HG03442 (cell line): Measurements from ENCODE around the gene CDC42BPA.
"Not testable (repeated sequence)": the region's sequence is repeated elsewhere in the genome, so short reads cannot be mapped to it uniquely, and the experiment has no call there.

Source experiments
- ATAC-seq: cut with Tn5 transposase; IDR thresholded peaks from one replicate; pipeline ENCODE4 v1.9.1; 2021; ENCODE audit warnings: mild to moderate bottlenecking, moderate library complexity; ENCODE audit not compliant: unreplicated experiment

Gene CDC42BPA, protein sequence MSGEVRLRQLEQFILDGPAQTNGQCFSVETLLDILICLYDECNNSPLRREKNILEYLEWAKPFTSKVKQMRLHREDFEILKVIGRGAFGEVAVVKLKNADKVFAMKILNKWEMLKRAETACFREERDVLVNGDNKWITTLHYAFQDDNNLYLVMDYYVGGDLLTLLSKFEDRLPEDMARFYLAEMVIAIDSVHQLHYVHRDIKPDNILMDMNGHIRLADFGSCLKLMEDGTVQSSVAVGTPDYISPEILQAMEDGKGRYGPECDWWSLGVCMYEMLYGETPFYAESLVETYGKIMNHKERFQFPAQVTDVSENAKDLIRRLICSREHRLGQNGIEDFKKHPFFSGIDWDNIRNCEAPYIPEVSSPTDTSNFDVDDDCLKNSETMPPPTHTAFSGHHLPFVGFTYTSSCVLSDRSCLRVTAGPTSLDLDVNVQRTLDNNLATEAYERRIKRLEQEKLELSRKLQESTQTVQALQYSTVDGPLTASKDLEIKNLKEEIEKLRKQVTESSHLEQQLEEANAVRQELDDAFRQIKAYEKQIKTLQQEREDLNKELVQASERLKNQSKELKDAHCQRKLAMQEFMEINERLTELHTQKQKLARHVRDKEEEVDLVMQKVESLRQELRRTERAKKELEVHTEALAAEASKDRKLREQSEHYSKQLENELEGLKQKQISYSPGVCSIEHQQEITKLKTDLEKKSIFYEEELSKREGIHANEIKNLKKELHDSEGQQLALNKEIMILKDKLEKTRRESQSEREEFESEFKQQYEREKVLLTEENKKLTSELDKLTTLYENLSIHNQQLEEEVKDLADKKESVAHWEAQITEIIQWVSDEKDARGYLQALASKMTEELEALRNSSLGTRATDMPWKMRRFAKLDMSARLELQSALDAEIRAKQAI (N-terminal part only)

DNA sequence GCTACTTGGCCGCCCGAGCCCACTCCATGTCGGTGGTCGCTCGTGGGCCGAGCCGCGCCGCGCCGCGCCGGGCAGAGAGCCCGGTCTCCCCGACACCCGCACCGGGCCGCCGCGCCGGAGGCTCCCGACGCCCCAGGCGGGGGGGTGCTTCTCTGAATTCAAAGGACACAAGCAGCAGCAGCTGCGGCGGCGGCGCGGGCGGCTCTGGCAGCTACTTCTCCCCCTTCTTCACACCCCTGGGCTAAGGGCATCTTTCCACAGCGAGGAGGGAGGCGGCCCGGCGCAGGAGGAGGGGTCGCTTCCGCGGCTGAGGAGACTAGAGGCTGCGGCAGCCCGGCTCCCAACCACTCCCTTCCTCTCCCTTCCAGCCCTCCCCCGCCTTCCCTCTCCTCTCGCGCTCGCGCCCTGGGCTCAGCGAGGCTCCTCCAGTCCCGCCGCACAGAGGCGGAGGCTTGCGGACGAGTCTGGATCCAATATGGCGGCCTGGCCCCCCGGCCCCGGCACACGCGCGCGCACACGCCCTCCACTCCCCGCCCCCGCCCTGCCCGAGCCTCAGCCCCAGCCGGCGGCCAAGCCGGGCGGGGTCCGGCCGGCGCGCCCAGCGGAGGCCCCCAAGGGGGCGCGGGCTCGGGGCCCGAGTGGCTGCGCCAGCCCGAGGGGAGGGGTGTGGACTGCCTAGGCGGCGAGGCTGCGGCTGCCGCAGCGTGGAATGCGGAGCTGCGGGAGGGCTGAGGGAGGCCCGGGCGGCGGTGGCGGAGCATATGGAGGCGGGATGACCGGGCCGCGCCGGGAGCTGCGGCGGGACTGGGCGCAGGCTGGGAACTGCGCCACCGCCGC is at the start of gene CDC42BPA:
Gene CDC42BPA (minus strand): TSS at position 477 of the 837 bp plus-strand sequence. CDS start 1,310 bp downstream, outside the sequence.
- no peak for ATAC-seq

GRCh38 chr1:227368009-227368408 is 49.7 kb upstream of the CDC42BPA start:
- ATAC-seq = no peak

DNA sequence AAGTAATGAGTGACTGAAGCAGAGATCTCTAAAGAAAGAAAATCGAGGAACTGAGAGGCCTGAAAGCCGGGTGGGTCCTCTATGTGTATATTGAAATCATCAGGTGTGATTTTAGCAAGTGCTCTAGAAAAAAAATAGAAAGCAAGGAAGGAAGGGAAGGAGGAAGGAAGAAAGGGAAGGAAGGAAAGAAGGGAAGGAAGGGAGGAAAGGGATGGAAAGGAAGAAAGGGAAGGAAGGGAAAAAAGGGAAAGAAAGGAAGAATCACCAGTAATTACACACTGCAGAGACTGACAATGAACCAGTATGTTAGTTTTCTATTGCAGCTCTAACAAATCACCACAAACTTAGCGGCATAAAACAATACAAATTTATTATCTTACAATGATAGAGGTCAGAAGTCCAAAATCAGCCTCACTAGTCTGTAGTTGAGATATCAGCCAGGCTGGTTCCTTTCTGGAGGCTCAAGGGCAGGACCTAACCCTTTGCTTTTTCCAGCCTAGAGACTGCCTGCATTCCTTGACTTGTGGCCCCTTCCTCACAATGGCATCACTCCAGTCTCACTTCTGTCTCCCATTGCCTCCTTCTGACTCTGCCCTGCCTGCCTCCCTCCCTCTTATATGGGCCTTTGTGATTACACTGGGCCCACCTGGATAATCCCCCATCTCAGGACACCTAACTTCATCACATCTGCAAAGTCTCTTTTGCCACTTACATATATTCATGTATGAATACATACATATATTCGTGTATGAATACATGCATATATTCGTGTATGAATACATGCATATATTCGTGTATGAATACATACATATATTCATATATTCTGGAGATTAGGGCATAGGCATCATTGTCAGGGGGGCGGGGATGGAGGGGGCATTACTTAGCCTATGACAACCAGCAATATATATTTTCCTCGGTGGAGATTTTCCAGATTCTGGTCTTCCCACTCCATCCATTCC is 47.5 kb upstream of the CDC42BPA start:
- no peak for ATAC-seq

- no peak for ATAC-seq
Observed at GRCh38 chr1:227364657-227365056, 46.4 kb upstream of the CDC42BPA start.

DNA sequence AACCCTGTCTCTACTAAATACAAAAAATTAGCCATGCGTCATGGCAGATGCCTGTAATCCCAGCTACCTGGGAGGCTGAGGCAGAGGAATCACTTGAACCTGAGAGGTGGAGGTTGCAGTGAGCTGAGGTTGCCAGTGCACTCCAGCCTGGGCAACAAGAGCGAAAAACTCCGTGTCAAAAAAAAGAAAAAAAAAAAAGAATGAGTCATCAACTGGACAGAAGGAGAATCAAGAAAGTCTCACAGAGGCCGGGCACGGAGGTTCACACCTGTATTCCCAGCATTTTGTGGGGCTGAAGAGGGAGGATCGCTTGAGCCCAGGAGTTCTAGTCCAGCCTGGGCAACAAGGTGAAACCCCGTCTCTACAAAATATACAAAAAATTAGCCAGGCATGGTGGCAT is 45.5 kb upstream of the CDC42BPA start:
- no peak for ATAC-seq

DNA sequence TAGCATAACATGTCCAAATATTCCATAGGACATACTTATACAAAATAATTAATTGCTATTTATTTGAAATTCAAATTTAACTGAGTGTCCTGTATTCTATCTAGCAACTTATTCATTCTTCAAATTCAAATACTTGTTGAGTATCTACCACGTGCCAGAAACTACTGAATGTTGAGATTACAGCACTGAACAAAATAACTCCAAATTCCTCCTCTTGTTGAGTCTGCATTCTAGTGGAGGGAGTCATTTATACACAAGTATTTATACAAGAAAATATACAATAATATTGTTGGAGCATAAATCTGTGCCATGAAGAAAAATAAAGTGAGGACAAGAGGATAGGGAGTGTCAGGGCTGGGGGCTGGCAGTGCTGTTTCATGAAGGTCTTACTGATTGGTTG is 43.7 kb upstream of the CDC42BPA start:
- ATAC-seq = no peak

DNA sequence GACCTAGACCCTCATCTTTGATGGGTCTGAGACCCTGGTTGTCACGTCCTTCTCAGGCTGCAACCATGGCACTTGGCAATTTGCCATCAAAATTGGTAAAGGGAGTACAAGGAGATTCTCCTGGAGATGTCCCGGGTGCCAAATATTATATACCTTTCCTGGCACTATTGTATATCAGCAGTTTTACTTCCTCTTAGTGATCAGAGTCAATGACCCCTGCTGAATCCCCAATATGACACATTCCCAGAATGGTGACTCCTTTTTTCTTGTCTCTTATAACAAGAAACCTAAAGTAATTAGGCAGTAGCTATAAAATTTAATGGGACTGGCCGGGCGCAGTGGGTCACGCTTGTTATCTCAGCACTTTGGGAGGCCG is 39.6 kb upstream of the CDC42BPA start:
- ATAC-seq = no peak

- ATAC-seq = no peak
Observed at GRCh38 chr1:227357171-227357926, 39.1 kb upstream of the CDC42BPA start.

DNA sequence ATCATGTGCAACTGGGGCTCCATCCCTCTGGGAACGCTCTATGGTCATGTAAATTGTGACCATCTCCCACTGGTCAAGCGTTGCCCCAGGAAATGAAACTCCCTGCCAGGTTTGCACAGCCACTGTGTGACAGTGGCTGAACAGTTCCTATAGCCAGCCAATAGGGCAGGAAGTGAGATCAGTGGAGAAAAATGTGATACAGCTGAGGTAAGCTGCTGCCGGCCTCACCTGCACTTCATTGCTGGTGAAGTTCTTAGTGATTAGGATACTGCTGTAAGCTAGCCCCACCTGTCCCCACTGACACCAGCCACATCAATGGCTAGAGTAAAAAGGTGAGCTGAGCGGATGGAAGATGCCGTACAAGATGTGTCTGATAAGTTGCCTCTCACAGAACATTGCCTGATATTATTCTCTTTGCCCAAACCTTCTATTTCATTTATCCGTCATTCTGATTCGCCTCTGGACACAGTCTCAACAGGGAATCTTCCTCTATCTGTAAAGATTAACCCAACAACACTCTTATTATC is 38.4 kb upstream of the CDC42BPA start:
- no peak for ATAC-seq

GRCh38 chr1:227355542-227356245 is 37.4 kb upstream of the CDC42BPA start:
- ATAC-seq = no peak

GRCh38 chr1:227353186-227353585 is 34.9 kb upstream of the CDC42BPA start:
- ATAC-seq = no peak

- not testable (repeated sequence) for ATAC-seq
Observed at GRCh38 chr1:227352164-227352563, 33.9 kb upstream of the CDC42BPA start.

DNA sequence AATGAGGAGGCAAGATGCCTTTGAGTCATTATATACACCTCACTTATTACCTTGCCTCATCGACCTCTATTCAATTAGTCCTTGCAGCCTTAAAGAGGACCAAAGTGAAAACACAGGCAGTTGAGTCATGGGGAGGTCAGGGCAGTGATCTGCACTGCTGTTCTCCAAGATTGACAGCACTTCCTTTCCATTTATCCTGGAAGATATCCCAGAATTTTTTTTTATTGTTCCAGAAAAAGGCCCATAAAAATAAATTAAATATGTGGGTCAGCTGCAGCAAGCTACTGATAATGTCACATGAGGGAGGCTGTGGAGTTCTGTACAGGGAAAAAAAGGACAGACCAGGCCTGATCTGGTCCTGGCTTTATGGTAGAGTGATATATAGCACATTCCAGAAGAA is 33.2 kb upstream of the CDC42BPA start:
- no peak for ATAC-seq

GRCh38 chr1:227349967-227350366 is 31.7 kb upstream of the CDC42BPA start:
- no peak for ATAC-seq

DNA sequence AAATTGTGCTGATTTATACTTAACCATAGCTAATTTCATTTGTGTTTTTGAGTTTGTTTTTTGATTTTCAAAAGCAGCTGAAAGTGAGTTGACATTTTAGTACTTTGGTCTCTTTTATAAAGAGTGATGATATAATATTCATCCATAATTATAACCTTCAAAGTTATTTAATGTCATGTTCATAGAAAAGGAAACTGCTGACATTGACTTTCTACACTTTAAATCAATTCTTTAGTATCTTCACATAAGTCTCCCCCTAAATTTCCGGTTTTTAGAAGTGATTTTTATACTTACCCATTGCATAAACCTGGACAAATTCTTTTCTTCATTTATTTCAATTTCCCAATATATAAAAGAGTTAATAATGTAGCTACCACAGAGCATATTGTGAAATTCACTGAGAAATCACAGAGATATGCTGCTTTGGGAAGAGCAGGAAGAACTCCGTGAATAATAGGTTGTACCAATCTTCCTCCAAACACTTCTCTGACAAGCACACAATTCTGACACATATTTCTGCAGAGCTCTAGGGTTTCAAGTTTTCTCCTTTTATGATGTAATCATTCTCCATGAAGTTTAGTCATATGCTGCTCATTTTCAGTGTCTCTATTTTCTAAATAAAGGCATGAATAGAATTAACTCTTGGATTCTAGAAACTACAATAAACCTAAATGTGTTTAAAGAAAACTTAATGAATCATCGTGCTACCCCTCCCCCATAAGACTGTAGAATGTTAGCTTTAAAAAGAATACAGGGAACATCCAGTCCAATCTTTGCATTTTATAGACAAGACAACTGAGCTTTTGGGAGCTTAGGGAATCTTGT is 25.6 kb upstream of the CDC42BPA start:
- ATAC-seq = no peak

- ATAC-seq = no peak
Observed at GRCh38 chr1:227343206-227343605, 24.9 kb upstream of the CDC42BPA start.

DNA sequence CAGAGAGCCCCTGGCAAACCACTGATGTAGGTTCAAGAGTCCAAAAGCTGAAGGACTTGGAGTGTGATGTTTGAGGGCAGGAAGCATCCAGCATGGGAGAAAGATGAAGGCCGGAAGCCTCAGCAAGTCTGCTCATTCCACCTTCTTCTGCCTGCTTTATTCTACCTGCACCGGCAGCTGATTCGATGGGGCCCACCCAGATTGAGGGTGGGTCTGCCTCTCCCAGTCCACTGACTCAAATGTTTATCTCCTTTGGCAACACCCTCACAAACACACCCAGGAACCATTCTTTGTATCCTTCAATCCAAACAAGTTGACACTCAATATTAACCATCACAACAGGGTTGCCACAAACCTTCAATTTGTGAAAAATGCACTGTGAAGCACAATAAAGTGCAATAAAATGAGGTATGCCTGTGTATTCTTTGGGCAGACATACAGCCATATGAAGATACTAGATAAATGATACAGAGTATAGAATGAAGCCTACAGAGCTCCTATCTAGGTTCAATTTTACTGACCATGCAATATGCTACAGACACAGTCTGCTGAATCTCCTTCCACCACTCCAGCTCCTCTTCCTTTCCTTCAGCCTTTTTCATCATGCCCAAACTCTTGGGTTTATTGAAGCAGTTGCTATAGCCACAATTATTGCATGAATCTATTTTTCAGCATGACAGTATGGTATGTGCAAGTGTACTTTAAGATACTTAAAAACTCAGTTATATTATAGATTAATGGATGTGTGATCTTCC is 24.0 kb upstream of the CDC42BPA start:
- ATAC-seq = no peak
